Spleen (tissue), 7 donors: ENCODE measurements around the gene MED12L.

Experiments used
- CTCF ChIP-seq, 11 experiments: fragments of 200-600 bp in 7 of 11; fragments of 450-650 bp in 4 of 11; sonication (generic) in 4 of 11; IDR thresholded peaks in 8 of 11; conservative IDR thresholded peaks in 3 of 11; 1 replicate in 7 of 11; 2 replicates in 4 of 11; pipeline versions ENCODE4 v1.4.0 to v1.8.0; 2016 to 2021; ENCODE audit warnings: antibody characterized with exemption in 11 of 11, inconsistent platforms in 4 of 11, mild to moderate bottlenecking in 1 of 11
- POLR2A ChIP-seq, 3 donors: fragments of 450-650 bp; IDR thresholded peaks; one replicate each; pipeline ENCODE4 v1.5.1; 2017; ENCODE audit warnings: antibody characterized with exemption in 3 of 3, mild to moderate bottlenecking in 1 of 3
- donor health status: DM: no; HTN: no; CAD: no; lungs with moderate emphysema.
- donor health status: DM: no; HTN: no; CAD: no.
- donor health status: DM: no; HTN: no; CAD: no.

GRCh38 chr3:151119188-151119587 lies 33.7 kb downstream of the MED12L start:
- TF ChIP-seq CTCF (IDR thresholded peaks at IDR 0.05 in 8 of 11, conservative IDR thresholded peaks at IDR 0.05 in 3 of 11) (no peak), POLR2A (IDR thresholded peaks at IDR 0.05) (no peak)
